IPS-NIHi7 (cell line): Measurements from ENCODE around the gene ZFAND4.
A peak's percentile ranks its signal among the peaks of the same experiment; 100 is the strongest.
"Not testable (repeated sequence)": the region's sequence is repeated elsewhere in the genome, so short reads cannot be mapped to it uniquely, and the experiment has no call there.

Experiments used
- DNase-seq: peaks from one replicate; pipeline ENCODE4 v3.0.0; 2012; ENCODE audit warnings: mixed read lengths; ENCODE audit errors: extremely low spot score

The ZFAND4 gene

DNA sequence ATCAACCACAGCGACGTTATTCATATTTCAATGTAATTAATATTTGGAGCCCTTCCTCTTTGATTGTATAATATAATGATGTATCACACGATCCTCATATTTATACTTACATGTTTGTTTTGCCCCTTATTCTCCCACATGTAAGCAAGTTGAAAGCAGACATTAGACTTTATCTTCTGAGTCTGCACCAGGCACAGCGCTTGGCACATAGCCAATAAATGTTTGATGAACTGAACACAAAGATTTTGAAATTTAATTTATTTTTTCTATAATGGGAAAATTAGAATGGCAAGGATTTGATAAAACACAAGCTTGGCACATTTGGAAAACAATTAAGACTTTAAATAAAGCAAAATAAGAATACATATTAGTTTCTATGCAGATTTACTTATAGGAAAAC lies 31.6 kb downstream of the ZFAND4 start:
- DNase-seq = no peak

DNA sequence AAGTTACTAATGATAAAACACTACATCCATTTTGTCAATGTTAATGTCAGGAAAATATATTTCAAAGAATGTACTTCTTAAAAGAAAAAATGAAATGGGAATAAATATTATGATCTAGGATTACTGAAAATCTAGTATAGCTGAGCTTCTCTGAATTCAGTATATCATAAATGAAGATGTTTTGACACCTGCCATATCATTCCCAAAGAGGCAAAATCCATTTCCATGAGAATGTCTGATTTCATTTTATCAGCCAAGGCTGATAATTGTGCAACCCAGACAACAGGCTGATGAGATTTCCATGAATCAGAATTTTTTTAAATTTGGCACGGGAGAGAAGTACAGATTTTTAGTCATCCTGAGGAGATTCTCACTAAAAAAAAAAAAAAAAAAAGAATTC lies 32.5 kb downstream of the ZFAND4 start:
- DNase-seq = no peak

DNA sequence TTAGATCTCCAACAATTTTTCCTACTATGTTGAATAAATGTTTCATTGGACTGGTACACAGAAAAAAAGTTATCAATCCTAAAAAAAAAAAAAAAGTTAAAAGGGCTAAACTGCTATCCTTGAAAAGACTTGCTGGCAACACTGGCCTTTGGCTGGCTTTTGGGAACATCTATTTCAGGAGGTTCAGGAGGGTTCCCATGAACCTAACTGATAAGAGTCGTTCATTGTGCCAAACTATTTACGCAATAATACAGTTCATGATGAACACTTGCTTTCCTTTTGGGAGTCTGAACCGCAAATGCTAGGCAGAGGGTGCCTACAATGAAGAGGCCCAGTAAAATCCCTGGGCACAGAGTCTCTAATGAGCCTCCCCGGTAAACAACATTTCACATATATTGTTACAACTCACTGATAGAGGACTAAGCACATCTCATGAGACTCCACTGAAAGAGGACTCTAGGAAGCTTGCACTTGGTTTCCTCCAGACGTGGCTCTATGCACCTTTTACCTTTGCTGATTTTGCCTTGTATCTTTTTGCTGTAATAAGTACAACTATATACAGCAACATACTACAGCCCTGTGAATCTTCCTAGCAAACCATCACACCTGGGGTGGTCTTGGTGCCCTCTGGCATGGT lies 45.0 kb downstream of the ZFAND4 start:
- DNase-seq = no peak

DNA sequence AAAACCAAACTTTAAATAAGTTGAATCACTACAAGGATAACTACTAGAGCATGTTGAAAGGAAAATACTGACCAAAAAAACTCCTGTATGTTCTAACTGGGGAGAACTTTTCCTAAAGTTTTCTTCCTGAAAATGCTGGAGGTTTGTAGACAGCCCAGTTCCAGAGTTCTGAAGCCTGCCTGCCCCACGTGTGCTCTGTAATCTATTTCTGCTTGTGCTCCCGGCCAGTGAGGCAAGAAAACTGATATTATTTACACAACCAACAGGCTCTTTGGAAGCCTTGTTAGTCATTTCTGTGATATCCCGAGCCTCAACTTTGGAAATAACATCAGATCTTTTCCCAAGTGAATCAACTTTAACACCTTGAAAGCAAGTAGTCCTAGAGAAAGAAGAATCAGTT lies 46.7 kb downstream of the ZFAND4 start:
- DNase-seq = no peak

DNA sequence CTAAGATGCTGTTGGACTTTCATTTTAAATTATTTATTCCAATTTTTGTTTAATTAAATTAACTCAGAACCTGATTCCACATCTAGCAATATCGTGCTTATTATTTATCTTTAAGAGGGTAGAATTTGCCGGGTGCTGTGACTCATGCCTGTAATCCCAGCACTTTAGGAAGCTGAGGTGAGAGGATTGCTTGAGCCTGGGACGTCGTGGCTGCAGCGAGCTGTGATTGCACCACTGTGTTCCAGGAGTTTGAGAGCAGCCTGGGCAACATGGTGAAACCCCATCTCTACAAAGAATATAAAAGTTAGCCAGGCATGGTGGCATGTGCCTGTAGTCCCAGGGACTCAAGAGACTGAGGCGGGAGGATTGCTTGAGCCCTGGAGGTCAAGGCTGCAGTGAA lies 47.8 kb downstream of the ZFAND4 start:
- DNase-seq = no peak

DNA sequence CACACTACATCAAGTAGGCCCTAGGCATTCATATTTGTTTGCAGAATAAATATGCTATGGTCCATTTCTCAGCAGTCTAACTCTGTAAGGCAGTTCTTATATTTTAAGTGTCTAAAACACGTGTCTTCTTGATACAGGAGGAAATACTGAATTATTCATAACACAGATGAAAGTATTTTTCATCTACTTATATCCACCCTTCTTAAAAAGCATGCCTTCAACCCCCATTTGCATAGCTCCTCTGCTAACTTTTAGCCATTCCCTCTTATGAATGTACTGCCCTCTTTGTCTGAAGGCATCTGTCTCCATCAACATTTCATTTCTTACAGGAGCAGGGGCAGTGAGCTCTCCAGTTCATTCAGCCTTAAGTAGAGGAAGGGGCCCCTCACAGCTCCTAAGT lies 57.7 kb downstream of the ZFAND4 start:
- no peak for DNase-seq

DNA sequence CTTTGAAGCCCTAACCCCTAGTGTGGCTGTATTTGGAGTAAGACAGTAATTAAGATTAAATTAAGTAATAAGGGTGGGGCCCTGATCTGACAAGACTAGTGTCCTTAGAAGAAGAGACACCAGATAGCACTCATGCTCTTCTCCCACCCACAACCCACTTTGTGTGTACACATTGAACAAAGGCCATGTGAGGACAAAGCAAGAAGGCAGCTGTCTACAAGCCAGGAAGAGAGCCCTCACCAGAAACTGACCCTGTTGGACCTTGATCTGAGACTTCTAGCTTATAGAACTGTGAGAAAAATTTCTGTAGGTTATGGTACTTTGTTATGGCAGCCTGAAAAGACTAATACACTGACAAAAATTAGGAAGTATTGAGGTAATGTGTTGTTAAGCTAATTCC lies 59.8 kb downstream of the ZFAND4 start:
- DNase-seq = no peak

DNA sequence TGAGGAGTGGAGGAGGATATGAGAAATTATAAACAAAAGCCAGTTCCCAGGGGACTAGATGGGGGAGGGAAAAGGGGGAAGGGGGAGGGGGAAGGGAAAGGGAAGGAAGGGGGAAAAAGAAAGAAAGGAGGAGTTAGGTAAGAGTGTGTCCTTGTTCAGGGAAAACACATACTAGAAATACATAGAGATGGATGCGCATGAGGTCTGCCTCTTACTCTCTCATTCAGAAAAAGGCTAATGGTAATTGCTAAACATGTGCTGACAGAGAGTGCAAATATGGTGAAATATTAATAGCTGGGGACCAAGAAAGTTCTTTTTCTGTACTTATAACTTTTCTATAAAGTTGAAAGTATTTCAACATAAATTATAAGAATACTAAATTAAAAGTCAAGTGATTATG lies 64.5 kb downstream of the ZFAND4 start:
- no peak for DNase-seq

DNA sequence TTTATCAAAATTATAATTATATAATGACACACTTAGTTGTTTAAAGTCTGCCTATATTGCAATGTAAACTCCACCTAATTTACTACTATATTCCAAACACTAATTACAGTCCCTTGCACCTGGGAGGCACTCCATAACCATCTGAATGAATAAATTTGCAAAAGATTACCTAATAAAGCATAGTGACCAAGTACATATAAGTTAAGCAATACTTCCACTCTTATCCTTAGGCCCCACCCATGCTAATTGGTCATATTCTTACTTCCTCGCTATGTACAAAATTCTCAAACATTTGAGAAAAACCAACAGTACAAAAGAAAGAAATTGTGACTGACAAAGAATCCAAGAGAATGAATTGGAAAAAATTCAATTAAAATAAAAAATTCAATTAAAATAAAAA lies 65.3 kb downstream of the ZFAND4 start:
- DNase-seq = no peak

DNA sequence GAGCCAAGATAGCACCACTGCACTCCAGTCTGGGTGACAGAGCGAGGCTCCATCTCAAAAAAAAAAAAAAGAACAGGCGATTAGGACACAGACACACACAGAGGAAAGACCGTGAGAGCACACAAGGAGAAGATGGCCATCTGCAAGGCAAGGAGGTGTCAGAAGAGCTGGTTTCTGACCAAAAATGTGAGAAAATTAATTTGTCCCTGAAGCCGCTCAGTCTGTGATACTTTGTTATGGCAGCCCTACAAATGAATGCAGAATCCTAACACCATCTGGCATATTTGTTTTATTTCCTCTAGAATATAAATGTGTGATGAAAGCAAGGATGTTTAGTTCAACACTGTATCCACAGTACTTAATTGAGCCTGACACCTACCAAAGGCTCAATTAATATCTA lies 69.7 kb downstream of the ZFAND4 start:
- no peak for DNase-seq

DNA sequence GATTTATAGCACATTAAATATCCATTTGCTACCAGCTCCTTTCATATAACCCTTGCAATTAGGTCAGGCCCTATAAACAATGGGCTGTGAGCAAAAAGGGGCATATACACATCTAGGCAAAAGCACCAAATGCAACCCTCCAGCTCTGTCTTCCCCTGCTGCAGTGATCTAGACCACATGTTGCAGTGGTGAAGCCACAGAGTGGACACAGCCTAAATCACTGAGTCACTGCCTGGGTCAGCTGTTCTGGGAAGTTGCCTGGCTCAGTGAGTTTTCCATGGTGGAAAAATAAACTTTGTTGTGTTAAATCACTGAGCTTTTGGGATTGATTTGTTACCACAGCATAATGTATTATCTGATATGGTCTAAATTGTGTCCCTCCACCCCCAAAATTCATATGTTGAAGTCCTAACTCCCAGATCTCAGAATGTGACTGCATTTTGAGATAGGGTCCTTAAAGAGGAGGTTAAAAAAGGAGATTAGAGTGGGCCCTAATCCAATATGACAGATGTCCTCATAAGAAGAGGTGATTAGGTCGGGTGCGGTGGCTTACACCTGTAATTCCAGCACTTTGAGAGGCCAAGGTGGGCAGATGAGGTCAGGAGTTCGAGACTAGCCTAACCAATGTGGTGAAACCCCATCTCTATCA lies 70.4 kb downstream of the ZFAND4 start:
- no peak for DNase-seq

DNA sequence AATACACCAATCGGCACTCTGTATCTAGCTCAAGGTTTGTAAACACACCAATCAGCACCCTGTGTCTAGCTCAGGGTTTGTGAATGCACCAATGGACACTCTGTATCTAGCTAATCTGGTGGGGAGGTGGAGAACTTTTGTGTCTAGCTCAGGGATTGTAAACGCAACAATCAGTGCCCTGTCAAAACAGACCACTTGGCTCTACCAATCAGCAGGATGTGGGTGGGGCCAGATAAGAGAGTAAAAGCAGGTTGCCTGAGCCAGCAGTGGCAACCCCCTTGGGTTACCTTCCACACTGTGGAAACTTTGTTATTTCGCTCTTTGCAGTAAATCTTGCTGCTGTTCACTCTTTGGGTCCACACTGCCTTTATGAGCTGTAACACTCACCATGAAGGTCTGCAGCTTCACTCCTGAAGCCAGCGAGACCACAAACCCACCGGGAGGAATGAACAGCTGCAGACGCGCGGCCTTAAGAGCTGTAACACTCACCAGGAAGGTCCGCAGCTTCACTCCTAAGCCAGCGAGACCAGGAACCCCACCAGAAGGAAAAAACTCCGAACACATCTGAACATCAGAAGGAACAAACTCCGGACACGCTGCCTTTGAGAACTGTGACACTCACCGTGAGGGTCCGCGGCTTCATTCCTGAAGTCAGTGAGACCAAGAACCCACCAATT lies 71.2 kb downstream of the ZFAND4 start:
- DNase-seq = not testable (repeated sequence)

DNA sequence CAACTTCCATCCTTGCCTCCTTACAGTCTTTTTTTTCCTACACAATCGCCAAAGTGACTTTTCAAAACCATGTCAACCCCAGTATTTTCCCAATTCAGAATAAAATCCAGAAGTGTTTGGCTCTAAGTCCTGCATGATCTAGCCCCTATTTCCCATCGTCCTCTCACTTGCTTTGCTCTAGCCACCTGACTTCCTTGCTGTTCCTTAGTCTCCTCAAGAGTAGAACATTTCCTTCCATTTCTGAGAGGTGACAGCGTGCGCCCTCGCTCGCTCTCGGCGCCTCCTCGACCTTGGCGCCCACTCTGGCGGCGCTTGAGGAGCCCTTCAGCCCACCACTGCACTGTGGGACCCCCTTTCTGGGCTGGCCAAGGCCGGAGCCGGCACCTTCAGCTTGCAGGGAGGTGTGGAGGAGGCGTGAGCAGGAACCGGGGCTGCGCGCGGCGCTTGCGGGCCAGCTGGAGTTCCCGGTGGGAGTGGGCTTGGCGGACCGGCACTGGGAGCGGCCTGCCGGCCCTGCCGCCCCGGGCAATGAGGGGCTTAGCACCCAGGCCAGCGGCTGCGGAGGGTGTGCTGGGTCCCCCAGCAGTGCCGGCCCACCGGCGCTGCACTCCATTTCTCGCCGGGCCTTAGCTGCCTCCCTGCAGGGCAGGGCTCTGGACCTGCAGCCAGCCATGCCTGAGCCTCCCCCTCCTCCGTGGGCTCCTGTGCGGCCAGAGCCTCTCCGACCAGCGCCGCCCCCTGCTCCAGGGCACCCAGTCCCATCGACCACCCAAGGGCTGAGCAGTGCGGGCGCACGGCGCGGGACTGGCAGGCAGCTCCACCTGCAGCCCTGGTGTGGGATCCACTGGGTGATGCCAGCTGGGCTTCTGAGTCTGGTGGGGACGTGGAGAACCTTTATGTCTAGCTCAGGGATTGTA lies 72.0 kb downstream of the ZFAND4 start:
- not testable (repeated sequence) for DNase-seq

DNA sequence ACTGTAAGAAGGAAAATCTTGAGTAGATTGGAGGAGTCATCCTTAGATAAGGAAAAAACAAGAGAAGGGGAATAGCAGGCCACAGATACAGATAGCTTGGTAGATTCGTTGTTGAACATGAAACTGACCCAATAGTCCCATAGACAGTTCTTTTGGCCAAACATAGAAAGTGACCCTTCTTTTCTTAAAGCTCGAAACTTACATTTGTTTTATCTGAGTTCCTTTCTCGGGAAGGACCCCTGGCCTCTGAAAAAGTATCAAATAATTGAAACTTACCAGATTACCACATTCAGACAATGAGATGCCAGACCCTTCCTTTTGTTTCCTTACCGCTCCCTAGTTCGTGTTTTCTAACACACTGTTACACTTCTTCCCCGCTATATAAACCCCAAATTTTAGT lies 72.9 kb downstream of the ZFAND4 start:
- no peak for DNase-seq

DNA sequence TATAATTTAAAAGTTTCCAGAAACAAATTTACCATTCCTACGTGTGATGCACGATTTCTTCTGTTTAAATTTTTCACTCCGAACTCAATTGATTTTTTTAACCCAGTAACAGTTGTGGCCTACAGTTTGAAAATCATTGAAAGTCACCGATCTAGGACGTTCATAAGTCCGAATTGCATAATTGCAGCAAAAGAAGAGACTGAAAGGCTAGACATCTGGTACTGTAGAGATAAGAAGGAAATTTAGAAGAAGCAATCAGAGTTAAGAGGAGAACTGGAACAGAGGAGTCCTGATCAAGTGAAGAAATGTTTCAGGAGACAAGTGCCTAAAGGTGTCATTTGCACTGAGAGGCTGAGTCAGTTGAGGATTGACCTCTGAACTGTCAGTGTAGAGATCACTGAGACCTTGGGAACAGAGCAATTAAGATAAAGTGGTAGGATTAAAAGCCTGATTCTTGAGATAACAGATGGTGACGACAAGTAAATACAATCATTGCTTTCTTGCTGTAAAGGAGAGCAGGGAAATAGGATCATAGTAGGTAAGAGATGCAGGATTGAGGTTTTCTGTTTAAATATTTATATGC lies 73.5 kb downstream of the ZFAND4 start:
- DNase-seq = no peak

DNA sequence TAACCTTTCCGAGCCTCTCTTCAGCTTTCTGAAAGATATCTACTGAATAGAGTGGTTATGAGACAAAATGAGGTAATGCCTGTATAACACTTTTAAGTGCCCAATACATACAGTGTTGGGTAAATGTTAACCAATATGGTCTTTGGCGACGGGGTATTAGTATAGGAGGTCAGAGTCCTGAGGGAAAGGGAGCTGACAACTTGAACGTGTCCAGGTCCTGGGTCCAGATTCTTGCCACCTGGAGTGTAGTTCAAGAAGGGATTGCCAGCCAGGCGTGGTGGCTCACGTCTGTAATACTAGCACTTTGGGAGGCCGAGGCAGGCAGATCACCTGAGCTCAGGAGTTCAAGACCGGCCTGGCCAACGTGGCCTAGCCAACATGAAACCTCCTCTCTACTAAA lies 76.0 kb downstream of the ZFAND4 start:
- no peak for DNase-seq

DNA sequence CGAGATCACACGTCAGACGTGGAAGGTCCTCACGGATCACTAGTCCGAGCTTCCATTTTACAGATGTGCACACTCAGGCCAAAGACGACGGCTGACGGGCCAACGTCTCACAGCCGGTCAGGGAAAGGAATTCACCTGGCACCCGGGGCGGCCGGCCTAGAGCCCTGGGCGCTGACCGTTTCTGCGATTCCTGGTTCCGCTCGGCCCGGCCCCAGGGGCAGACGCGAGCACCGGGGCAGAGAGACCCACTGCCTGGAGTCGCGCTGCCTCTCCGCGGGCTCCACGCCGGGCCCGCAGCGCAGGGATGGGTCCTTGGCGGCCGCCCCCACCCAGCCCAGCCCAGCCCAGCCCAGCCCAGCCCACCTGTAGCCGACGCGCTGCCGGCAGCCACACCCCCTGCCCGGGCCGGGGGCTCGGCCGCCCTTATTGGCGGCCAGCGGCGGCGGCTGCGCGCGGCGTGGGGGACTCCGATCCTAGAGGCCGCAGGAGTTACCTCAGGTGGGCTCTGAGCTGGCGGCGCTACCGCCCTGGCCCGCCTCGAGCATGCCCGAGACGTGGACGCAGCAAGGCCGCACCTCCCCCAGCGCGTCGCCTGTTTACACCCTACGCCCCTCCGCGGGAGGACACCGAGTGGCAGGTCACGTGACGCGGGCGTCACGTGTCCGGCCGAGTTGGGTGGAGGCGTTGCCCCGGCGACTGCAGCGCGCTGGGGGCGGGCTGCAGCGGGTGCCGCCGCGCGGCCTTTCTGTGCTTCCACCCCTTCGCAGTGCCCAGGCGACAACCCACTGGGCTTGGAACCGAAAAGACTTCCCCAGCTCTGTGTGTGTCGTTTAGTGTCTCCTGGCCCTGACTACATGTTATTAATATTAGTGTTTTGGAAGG lies 78.1 kb downstream of the ZFAND4 start:
- peak; percentile 94 for DNase-seq

DNA sequence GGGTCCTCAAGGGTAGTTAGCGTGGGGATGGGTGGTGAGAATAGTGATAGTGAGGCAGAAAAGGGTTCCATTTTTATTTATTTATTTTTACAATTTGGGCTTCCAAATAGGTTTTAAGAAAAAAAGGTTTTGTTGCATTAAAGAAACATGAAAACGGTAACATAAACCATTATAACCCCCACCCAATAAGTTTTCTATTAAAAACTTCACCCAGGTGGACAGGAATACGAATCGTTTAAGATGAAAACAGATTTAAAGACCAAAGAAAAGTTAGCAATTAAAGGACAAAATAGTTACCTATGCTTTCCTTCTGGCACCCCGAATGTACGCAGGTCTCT lies 78.7 kb downstream of the ZFAND4 start:
- DNase-seq = no peak

DNA sequence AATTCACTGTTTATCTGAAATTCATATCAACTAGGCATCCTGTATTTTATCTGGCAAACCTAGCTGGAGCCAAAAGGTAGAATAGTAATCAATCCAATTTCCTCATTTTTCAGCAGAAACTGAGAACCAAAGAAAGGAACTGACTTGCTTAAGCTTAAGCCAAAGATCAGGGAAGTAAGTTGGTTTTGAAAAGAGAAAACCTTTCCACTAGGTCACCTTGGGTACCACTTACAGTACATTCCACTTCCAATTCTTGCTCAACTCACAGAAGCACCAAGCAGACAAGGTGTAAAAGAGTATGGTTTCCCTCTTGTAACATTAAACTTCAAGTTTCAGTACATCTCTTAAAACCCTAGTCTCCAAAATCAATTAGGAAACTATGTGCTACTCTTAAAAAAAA lies 79.6 kb downstream of the ZFAND4 start:
- no peak for DNase-seq

DNA sequence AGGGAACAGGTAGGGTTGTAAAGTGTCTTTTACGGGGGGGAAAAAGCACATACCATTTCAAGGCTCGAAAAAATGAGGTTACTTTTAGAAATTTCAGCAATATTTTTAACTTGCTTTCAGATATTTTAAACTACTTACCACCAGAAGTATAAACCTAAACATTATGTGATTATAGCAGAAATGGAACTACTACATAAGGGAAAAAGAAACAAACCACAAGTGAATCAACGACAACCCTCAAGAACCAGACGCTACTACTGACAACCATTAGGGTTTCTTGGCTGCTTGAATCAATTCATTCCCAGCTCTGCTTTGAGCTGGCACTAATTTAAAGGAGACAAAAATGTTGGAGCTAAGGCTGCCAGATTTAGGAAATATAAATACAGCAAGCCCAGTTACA lies 80.1 kb downstream of the ZFAND4 start:
- DNase-seq = no peak

DNA sequence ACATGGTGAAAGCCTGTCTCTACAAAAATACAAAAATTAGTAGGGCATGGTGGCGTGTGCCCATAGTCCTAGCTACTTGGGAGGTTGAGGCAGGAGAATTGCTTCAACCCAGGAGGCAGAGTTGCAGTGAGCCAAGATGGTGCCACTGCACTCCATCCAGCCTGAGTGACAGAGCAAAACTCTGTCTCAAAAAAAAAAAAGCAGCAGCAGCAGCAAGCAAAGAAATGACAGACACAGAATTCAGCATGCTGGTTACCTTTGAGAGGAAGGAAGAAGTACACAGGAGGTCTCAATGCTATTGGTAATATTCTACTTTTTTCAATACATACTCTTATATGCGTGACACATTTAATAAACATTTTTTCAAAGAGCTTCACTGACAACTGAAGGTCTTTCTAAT lies 81.3 kb downstream of the ZFAND4 start:
- DNase-seq = no peak
